SK-N-SH treated with all-trans-retinoic acid at 6 μM for 48 hours (cell line): ENCODE results near the gene OR56A4.

ENCODE experiments used
- ATAC-seq: fragments of 200-7000 bp; cut with Tn5 transposase; 3 replicates; pipeline ENCODE4 v1.9.1; 2020; ENCODE audit warnings: mild to moderate bottlenecking, moderate library complexity
- ARNTL ChIP-seq: fragments of 450-650 bp; formaldehyde crosslinking; IDR thresholded peaks from 2 replicates; pipeline ENCODE4 v1.5.0; 2020; ENCODE audit warnings: low read depth, mild to moderate bottlenecking, moderate library complexity, borderline replicate concordance
- BACH2 ChIP-seq: fragments of 250-450 bp; sonication (Bioruptor Pico); IDR thresholded peaks from 2 replicates; pipeline ENCODE4 v1.9.0; 2021; ENCODE audit warnings: mild to moderate bottlenecking, borderline replicate concordance
- CREB5 ChIP-seq: fragments of 250-450 bp; sonication (Bioruptor Pico); IDR thresholded peaks from 2 replicates; pipeline ENCODE4 v1.5.1; 2020; ENCODE audit warnings: low read depth, mild to moderate bottlenecking, moderate library complexity
- CSRNP3 ChIP-seq: fragments of 250-450 bp; sonication (Bioruptor Pico); IDR thresholded peaks from 2 replicates; pipeline ENCODE4 v1.5.1; 2021; ENCODE audit warnings: mild to moderate bottlenecking, moderate library complexity
- ESRRG ChIP-seq: fragments of 250-450 bp; sonication (Bioruptor Pico); IDR thresholded peaks from 2 replicates; pipeline ENCODE4 v1.6.1; 2021; ENCODE audit warnings: mild to moderate bottlenecking
- GLIS3 ChIP-seq: fragments of 250-450 bp; sonication (Bioruptor Pico); IDR thresholded peaks from 2 replicates; pipeline ENCODE4 v1.5.0; 2020; ENCODE audit warnings: mild to moderate bottlenecking, moderate library complexity
- ISL1 ChIP-seq: fragments of 250-450 bp; sonication (Bioruptor Pico); IDR thresholded peaks from 2 replicates; pipeline ENCODE4 v2.1.2; 2022; ENCODE audit warnings: mild to moderate bottlenecking, moderate library complexity
- PATZ1 ChIP-seq: fragments of 250-450 bp; sonication (Bioruptor Pico); IDR thresholded peaks from 2 replicates; pipeline ENCODE4 v1.8.0; 2020; ENCODE audit warnings: mild to moderate bottlenecking, moderate library complexity, borderline replicate concordance
- PPARA ChIP-seq: fragments of 250-450 bp; sonication (Bioruptor Pico); IDR thresholded peaks from 2 replicates; pipeline ENCODE4 v1.5.0; 2020; ENCODE audit warnings: mild to moderate bottlenecking, borderline replicate concordance
- RARB ChIP-seq: fragments of 250-450 bp; sonication (Bioruptor Pico); IDR thresholded peaks from 2 replicates; pipeline ENCODE4 v1.8.0; 2021; ENCODE audit warnings: mild to moderate bottlenecking, moderate library complexity
- TCF4 ChIP-seq: fragments of 250-450 bp; sonication (Bioruptor Pico); IDR thresholded peaks from 2 replicates; pipeline ENCODE4 v1.8.0; 2021; ENCODE audit warnings: mild to moderate bottlenecking, moderate library complexity, borderline replicate concordance
- TOX ChIP-seq: fragments of 250-450 bp; sonication (Bioruptor Pico); IDR thresholded peaks from 2 replicates; pipeline ENCODE4 v1.8.0; 2021; ENCODE audit warnings: mild to moderate bottlenecking, moderate library complexity, borderline replicate concordance
- TSHZ2 ChIP-seq: fragments of 250-450 bp; sonication (Bioruptor Pico); IDR thresholded peaks from 2 replicates; pipeline ENCODE4 v1.5.0; 2020; ENCODE audit warnings: mild to moderate bottlenecking, moderate library complexity
- ZC3H10 ChIP-seq: fragments of 250-450 bp; sonication (Bioruptor Pico); IDR thresholded peaks from 2 replicates; pipeline ENCODE4 v1.5.1; 2021; ENCODE audit warnings: mild to moderate bottlenecking, moderate library complexity
- ZFP3 ChIP-seq: fragments of 250-450 bp; sonication (Bioruptor Pico); IDR thresholded peaks from 2 replicates; pipeline ENCODE4 v1.5.0; 2020; ENCODE audit warnings: mild to moderate bottlenecking, moderate library complexity
- ZFP30 ChIP-seq: fragments of 450-650 bp; formaldehyde crosslinking; IDR thresholded peaks from 2 replicates; pipeline ENCODE4 v1.5.0; 2022; ENCODE audit warnings: mild to moderate bottlenecking, moderate library complexity
- ZNF565 ChIP-seq: fragments of 450-650 bp; formaldehyde crosslinking; conservative IDR thresholded peaks from 2 replicates; pipeline ENCODE4 v1.5.0; 2020; ENCODE audit warnings: low read depth, mild to moderate bottlenecking, moderate library complexity
- ZNF8 ChIP-seq: fragments of 450-650 bp; formaldehyde crosslinking; IDR thresholded peaks from 2 replicates; pipeline ENCODE4 v1.5.0; 2020; ENCODE audit warnings: mild to moderate bottlenecking, moderate library complexity

The OR56A4 gene

GRCh38 chr11:6025056-6025455, 18.3 kb upstream of the OR56A4 start:
- no peak for ATAC-seq
- no peak for TF ChIP-seq ZNF8 (CRISPR knock-in tag)
- TF ChIP-seq RARB (CRISPR knock-in tag), result no peak
- no peak for TF ChIP-seq ZC3H10
- TF ChIP-seq TCF4 (CRISPR knock-in tag), result no peak
- no peak for TF ChIP-seq ZNF565 (CRISPR knock-in tag)
- TF ChIP-seq CREB5, result no peak
- no peak for TF ChIP-seq PATZ1 (CRISPR knock-in tag)
- no peak for TF ChIP-seq CSRNP3 (CRISPR knock-in tag)
- no peak for TF ChIP-seq BACH2 (CRISPR knock-in tag)

GRCh38 chr11:6022956-6023355, 16.2 kb upstream of the OR56A4 start:
- TF ChIP-seq TOX (CRISPR knock-in tag) (no peak), GLIS3 (no peak), ZFP30 (CRISPR knock-in tag) (no peak), PPARA (CRISPR knock-in tag) (no peak), CREB5 (no peak), TCF4 (CRISPR knock-in tag) (no peak), PATZ1 (CRISPR knock-in tag) (no peak), ISL1 (no peak), ESRRG (CRISPR knock-in tag) (no peak), ZFP3 (CRISPR knock-in tag) (no peak), ZC3H10 (no peak), ZNF8 (CRISPR knock-in tag) (no peak), ZNF565 (CRISPR knock-in tag) (no peak), CSRNP3 (CRISPR knock-in tag) (no peak)
- peak; percentile 68; the same call in 2 of the 3 replicates for ATAC-seq

GRCh38 chr11:6013042-6013441, 6.3 kb upstream of the OR56A4 start:
- ATAC-seq, result no peak

More at GRCh38 chr11:6013042-6013441, 6.3 kb upstream of the OR56A4 start:
- TF ChIP-seq CSRNP3 (CRISPR knock-in tag) (no peak), PPARA (CRISPR knock-in tag) (no peak), GLIS3 (no peak), PATZ1 (CRISPR knock-in tag) (no peak), ARNTL (CRISPR knock-in tag) (no peak), ZNF8 (CRISPR knock-in tag) (no peak), CREB5 (no peak), ZFP30 (CRISPR knock-in tag) (no peak), ZFP3 (CRISPR knock-in tag) (no peak), TSHZ2 (CRISPR knock-in tag) (no peak), TOX (CRISPR knock-in tag) (no peak)
